Smooth muscle cell of the brain vasculature (primary cell): ENCODE measurements around the gene LRRC70.
A peak's percentile ranks its signal among the peaks of the same experiment; 100 is the strongest.
"Not testable (repeated sequence)": the region's sequence is repeated elsewhere in the genome, so short reads cannot be mapped to it uniquely, and the experiment has no call there.

Experiments
- DNase-seq: peaks from one replicate; pipeline ENCODE4 v3.0.0-alpha.2; 2012; ENCODE audit warnings: low read depth, low spot score

The LRRC70 gene

DNA sequence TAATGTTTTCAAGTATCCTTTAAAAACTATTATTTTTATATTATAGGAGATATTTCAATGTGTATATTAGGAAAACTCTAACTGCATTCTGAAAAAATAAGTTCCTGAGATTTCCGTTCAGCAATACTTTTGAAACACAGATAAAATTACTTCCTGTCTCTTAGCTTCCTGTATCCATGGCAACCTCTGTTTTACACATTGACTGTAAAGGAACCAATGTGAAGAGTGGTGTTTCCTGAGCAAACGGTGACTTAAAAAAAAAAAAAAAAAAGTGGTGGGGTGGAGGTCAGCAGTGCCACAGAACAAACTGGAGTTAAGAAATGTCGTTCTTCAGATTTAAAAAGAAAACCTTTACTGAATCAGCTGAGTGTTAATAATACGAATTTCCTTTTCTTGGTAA is at the start of gene LRRC70:
TSS of gene LRRC70 (plus strand) at position 280 of the 400 bp plus-strand sequence. CDS start 620 bp downstream, outside the sequence.
- DNase-seq, result peak; percentile 18

DNA sequence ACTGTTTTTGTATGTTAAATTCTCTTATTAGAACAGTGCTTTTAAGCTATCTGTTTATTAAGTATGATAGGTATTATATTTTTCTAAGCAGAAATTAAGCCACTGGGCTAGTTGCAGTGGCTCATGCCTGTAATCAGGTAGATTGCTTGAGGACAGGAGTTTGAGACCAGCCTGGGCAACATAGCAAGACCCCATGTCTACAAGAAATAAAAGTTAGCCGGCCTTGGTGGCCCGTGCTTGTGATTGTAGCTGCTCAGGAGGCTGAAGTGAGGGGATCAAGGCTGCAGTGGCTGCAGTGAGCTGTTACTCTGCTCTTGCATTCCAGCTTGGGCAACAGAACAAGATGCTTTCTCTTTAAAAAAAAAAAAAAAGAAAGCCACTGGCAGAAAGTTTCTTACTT is 45.0 kb upstream of the LRRC70 start:
- no peak for DNase-seq

DNA sequence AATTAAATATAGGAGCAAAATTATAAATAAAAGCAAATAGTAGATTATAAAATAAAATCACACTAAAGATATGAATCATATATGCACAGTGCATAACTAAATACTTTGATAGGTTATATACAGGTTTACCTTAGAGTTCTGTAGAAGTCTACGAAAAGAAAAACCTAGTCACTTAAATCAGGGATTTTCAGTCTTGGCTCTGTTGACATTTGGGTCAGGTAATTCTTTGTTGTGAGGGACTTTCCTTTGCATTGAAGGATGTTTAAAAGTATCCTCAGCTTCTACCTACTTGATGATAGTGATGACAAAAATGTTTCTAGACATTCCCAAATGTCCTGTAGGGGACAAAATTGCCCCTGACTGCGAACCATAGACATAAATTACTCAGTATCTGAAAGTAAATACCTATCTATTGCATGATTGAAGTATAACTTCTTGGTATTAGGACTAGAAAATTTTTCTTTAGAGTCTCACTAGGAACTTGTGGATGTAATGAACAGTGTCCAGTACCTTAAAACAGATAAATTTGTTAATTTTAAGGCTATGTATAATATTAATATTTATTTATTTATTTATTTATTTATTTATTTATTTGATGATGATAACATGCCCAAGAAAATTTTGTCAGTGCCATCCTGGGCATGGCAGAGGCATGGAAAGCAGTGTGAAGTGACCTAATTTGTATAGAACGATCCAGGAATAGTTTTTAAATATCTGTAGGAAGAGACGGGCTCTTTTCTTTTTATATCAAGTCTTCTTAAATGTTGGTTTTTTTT is 44.0 kb upstream of the LRRC70 start:
- DNase-seq, result no peak

DNA sequence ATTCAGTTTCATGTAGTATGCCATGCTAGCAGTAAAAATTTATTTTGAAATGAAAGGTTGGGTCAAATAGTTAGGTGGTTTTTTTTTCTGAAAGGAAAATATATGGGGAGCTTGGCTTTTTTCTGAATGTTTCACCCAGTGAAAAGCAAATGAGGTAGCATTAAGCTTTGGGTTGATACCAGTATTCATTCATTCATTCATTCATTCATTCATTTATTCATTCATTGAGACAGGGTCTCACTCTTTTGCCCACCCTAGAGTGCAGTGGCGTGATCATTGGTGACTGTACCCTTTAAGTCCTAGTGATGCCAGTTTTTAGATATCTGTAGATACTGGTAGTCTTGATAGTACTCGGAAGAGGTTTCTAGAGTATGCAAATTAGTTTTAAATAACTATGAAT is 42.4 kb upstream of the LRRC70 start:
- no peak for DNase-seq

- no peak for DNase-seq
These were observed 41.8 kb upstream of the LRRC70 start for GRCh38 chr5:62536783-62537182.

GRCh38 chr5:62538017-62538942 is 40.3 kb upstream of the LRRC70 start:
- no peak for DNase-seq

DNA sequence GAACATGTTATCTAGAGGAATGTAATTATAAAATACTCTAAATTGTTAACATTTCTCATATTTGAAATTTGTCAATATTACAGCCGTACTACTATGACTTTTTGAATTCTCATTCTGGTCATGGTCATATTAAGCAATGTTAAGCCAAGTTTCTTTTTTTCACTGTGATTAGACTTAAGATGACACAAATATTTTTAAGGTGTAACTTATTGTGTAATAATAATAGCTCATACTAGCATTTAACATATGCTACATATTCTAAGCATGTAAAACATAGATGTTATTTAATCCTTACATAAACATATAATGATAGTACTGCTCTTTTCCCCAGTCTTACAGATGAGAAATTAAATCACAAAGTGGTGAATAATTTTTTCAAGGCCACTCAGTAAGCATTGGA is 35.9 kb upstream of the LRRC70 start:
- DNase-seq, result no peak

GRCh38 chr5:62547945-62548630 is 30.5 kb upstream of the LRRC70 start:
- no peak for DNase-seq

- no peak for DNase-seq
These were observed 28.5 kb upstream of the LRRC70 start for GRCh38 chr5:62550103-62550502.

DNA sequence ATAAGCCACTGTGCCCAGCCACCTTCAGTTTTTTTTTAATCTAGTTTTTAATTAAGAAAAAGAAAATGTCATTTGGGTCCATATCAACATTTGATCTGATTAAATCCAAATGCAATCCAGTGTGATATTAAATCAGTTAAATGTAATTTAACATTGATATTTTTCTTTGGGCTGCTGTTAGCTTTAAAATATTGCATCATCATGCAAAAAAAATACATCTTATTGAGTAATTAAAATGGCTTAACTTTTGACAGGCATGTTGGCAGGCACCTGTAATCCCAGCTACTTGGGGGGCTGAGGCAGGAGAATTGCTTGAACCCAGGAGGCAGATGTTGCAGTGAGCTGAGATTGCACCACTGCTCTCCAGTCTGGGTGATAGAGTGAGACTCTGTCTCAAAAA is 22.7 kb upstream of the LRRC70 start:
- DNase-seq, result no peak

DNA sequence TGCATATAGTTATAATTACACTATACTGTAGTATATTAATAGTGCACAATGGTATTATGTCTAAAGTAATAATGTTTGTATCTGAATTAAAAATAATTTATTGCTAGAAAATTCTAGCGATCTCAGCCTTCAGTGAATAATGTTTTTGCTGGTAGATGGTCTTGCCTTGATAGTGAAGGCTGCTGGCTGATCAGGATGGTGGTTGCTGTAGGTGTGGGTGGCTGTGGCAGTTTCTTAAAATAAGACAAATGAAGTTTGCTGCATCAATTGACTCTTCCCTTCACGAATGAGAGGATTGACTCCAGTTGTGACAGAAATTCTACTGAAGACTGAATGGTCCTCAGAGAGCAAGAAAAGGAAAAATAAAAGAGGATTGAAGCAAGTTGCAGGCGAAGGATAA is 19.7 kb upstream of the LRRC70 start:
- no peak for DNase-seq

DNA sequence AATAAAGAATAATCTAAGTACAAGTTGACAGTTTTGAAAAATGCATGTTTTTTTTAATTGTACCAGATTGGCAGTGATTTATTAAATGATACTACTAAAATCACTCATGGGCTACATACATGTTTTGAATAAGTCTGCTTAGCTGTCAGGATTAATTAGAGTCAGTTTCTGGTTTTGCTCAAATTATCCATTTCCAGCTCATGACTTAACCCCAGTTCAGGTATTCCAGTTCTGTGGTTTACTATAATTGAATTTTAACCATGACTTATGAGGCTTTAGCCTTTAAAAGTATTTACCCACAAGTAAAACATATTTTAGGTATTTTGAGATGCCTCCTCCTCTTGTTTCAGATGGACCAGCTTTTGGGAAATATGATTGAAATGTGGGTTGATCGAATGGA is 17.8 kb upstream of the LRRC70 start:
- no peak for DNase-seq

DNA sequence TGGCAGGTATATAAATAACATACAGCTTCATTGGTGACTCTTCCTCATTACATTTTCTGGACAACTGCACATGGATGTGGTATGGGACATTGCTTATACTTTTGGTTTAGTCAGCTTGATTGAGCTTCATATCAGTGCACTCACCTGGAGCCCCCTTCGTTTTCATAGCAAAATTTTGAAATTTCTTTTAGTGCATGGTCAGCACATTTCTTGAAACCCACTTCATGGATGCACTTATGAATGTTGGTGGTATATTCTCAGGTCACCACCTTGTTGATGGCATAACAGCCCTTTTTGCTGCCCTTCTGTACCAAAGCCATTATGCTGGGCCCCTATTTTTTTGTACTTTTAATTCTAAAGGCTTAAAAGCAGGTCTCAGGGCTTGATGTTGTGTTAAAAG is 16.7 kb upstream of the LRRC70 start:
- no peak for DNase-seq

DNA sequence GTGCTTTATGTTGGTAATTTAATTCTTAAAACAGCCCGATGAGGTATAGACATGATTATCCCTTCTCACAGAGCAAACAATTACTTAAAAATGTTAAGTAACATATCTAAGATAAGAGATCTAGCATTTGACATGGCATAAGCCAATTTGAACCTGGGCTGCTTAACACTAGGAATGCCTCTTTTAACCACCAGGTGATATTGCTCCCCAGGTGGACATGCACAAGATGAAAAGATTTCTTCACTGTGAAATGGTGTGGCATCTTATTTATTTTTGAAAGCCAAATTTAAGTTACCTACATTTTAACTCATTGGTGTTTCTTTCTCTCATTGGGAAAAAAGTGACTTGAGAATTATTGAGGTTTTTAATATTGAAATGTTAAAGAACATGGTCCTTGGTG is 15.8 kb upstream of the LRRC70 start:
- no peak for DNase-seq

- no peak for DNase-seq
These were observed 14.5 kb upstream of the LRRC70 start for GRCh38 chr5:62564101-62564500.

DNA sequence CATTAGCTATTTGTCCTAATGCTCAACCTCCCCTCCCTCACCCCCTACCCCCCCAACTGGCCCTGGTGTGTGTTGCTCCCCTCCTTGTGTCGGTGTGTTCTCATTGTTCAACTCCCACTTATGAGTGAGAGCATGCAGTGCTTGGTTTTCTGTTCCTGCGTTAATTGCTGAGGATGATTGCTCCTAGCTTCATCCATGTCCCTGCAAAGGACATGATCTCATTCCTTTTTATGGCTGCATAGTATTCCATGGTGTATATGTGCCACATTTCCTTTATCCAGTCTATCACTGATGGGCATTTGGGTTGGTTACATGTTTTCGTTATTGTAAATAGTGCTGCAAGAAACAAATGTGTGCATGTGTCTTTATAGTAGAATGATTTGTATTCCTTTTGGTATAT is 12.9 kb upstream of the LRRC70 start:
- not testable (repeated sequence) for DNase-seq

- no peak for DNase-seq
These were observed 10.5 kb upstream of the LRRC70 start for GRCh38 chr5:62568143-62568542.

- DNase-seq, result no peak
These were observed 9.7 kb upstream of the LRRC70 start for GRCh38 chr5:62568800-62569432.

DNA sequence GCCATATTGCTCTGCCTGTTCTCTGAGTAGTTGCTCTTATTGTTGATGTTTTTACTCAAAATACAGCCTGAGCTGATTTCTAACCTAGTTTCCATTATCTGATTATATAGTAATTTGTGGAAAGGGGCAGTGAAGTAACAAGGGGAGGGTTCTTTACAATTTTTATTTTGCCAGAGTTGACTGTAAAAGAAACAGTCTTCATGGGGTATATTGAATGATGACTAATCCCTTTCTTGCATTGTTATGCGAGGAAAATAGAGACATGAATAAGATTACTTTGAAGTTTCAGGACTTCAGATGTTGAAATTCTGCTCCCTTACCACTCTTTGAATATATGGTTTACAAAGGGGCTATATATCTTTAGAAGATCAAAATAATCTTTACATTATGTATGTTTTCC is 9.1 kb upstream of the LRRC70 start:
- DNase-seq, result no peak

DNA sequence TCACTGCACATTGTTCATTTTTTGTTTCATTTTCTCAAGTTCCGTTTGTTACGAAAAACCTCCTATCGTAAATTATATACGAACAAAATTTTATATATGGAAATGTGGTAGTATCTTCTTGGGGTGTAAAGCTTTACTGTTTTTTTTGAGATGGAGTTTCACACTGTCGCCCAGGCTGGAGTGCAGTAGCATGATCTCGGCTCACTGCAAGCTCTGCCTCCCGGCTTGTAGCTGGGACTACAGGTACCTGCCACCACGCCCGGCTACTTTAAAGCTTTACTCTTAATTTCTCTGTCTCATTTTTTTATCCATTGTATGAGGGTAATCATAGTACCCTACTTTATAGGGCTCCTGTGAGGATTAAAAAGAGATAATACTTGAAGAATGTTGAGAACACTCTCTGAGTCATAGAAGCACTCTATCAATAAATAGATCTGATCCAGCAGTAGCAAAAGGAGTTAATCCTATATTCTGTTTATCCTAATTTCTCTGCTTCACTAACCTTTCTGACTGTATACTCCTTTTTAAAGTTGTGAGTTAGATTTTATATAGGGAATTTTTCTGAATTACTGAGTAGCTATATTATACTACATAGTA is 5.6 kb upstream of the LRRC70 start:
- DNase-seq, result no peak

- no peak for DNase-seq
These were observed 4.0 kb upstream of the LRRC70 start for GRCh38 chr5:62574599-62574998.
